Ovary (tissue), 9 donors: ENCODE measurements around the gene CRELD2. TPM values are rescaled to one million over a fixed set of nuclear protein-coding genes. Genes with fewer than 3 reads are reported as not detected.

Experiments
- DNase-seq, 5 donors: peaks; one replicate each; pipeline ENCODE4 v3.0.0-alpha.2; 2019 to 2020
- H3K27ac ChIP-seq, 2 donors: fragments of 200-600 bp; one replicate each; pipeline versions ENCODE4 v1.5.1 to v1.8.0; 2019 to 2022
- H3K27me3 ChIP-seq: fragments of 200-600 bp; one replicate; pipeline ENCODE4 v1.8.0; 2022
- H3K36me3 ChIP-seq: fragments of 200-600 bp; sonication (generic); one replicate; pipeline ENCODE4 v1.5.1; 2019
- H3K4me1 ChIP-seq: one replicate; pipeline ENCODE4 v1.8.1; 2013; ENCODE audit warnings: mild to moderate bottlenecking, moderate library complexity; ENCODE audit not compliant: insufficient read depth
- H3K4me3 ChIP-seq: fragments of 200-600 bp; sonication (generic); one replicate; pipeline ENCODE4 v1.5.1; 2017
- H3K9me3 ChIP-seq, 2 donors: fragments of 200-600 bp in 1 of 2; sonication (generic) in 1 of 2; one replicate each; pipeline versions ENCODE4 v1.5.1 to v1.8.1; 2013 to 2019; ENCODE audit warnings: mild to moderate bottlenecking in 1 of 2, moderate library complexity in 1 of 2
- EP300 ChIP-seq: sonication (generic); formaldehyde crosslinking; IDR thresholded peaks from one replicate; pipeline ENCODE4 v1.6.1; 2017; ENCODE audit warnings: antibody characterized with exemption
- POLR2A ChIP-seq: fragments of 450-650 bp; IDR thresholded peaks from one replicate; pipeline ENCODE4 v1.6.1; 2017; ENCODE audit warnings: antibody characterized with exemption, mild to moderate bottlenecking, moderate library complexity
- WGBS, 3 donors: extraction: QIAGEN DNeasy Blood & Tissue Kit in 1 of 3; methylation state at CpG; one replicate each; pipeline versions ENCODE4 v1.1.5 to v1.1.7; 2013 to 2017; 5-methylcytosine and 5-hydroxymethylcytosine counted together
- intact Hi-C, 4 donors: fragments of 100-400 bp; cut with DNase I; formaldehyde crosslinking; loops; one replicate each; pipeline versions ENCODE4 v1.11.0 to v1.15.1; 2022 to 2023
- polyA plus RNA-seq, 2 donors: library from polyadenylated mRNA; stranded (reverse); fragments of 200-250 nt in 1 of 2; fragments of 350-450 nt in 1 of 2; fragmentation: Illumina TruSeq in 1 of 2; extraction: RNeasy Lipid Tissue Mini Kit (QIAGEN cat#74804) in 1 of 2; gene quantifications; one replicate each; pipeline ENCODE4 v1.2.3, GENCODE V29; 2013 to 2014
- total RNA-seq, 7 donors: library from RNA; depleted of rRNA in 2 of 7; stranded (reverse); fragments of >200 nt in 2 of 7; fragmentation: NEBNext Ultra II Directional in 3 of 7; extraction: Animal tissue kit (Norgen Biotek cat#: 25700) in 3 of 7; gene quantifications; one replicate each; pipeline versions ENCODE4 v1.1.0 to v1.2.4, GENCODE V29; 2016 to 2023
- TF ChIP-seq, protein P1 (sequence below), 3 donors: fragments of 450-650 bp in 2 of 3; fragments of 200-600 bp in 1 of 3; IDR thresholded peaks; one replicate each; pipeline versions ENCODE4 v1.5.1 to v1.8.0; 2016 to 2022; ENCODE audit warnings: antibody characterized with exemption in 3 of 3, mild to moderate bottlenecking in 1 of 3
- donor health status: DM: no; HTN: no; CAD: no; lungs with moderate emphysema.
- donor health status: DM: no; HTN: no; CAD: no.
- donor health status: Bipolar disorder and iron deficiency.
- donor health status: DM: yes; HTN: yes; CAD: no.
- donor health status: DM: no; HTN: no; CAD: no.
- donor health status: DM: yes; HTN: yes; CAD: no.

CRELD2 gene
- total and polyA plus RNA-seq, 9 donors = 9.5 to 53.4 (median 24.6) TPM

GRCh38 chr22:49889071-49889470 is 29.4 kb upstream of the CRELD2 start:
- Histone ChIP-seq H3K36me3 (no peaks in the 10 kb centered on the region), H3K4me3 (no peak overlapping the region), H3K4me1 (no peaks in the 10 kb centered on the region), H3K9me3 (peaks cover 0 to 4% of the 10 kb centered on the region in 2 donors), H3K27ac (no peak overlapping the region), H3K27me3 (no peaks in the 10 kb centered on the region)
- TF ChIP-seq POLR2A (no peak), EP300 (no peak)
- TF ChIP-seq, protein P1, sequence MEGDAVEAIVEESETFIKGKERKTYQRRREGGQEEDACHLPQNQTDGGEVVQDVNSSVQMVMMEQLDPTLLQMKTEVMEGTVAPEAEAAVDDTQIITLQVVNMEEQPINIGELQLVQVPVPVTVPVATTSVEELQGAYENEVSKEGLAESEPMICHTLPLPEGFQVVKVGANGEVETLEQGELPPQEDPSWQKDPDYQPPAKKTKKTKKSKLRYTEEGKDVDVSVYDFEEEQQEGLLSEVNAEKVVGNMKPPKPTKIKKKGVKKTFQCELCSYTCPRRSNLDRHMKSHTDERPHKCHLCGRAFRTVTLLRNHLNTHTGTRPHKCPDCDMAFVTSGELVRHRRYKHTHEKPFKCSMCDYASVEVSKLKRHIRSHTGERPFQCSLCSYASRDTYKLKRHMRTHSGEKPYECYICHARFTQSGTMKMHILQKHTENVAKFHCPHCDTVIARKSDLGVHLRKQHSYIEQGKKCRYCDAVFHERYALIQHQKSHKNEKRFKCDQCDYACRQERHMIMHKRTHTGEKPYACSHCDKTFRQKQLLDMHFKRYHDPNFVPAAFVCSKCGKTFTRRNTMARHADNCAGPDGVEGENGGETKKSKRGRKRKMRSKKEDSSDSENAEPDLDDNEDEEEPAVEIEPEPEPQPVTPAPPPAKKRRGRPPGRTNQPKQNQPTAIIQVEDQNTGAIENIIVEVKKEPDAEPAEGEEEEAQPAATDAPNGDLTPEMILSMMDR (IDR thresholded peaks at IDR 0.05) = no peak
- no peak for DNase-seq
- 88 to 96% (median 95%) methylated on average over 5 of the region's 5 CpGs for WGBS, 3 donors
- intact Hi-C loops = no loop called here

DNA sequence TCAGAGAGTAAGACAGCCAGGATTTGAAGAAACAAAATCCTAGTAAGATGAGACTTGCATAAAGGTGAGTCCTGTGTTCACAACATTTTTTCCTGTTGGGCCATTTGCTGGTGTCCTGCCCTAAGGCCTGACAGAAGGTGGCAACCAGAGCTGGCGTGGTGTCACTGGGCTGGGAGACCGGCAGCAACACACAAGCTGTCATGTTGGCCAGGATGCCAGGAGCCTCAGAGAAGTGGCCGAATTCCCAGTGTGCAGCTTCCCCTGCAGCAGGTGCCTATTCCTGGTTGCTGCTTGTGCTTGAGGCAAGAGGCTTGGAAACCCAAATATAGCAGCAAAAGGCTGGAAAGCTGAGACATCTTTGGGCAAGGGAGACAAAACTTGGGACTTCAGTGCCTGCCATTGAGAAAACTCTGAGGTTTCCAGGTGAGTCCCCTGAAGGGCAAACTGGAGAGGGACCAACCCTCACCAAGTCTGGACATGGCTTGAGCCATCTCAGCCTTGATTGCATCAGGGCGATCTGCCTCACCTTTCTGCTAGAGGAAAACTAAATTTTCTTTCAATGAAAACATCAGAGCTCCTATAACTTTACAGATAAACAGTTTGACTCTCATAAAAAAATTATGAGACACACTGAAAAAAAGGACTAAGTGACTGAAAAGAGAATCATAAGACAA is 26.1 kb upstream of the CRELD2 start:
- WGBS, 3 donors = 95 to 98% (median 95%) methylated on average over 4 of the region's 4 CpGs
- H3K9me3 ChIP-seq = peaks cover 0 to 4% of the 10 kb centered on the region in 2 donors
- no peaks in the 10 kb centered on the region for H3K27me3 ChIP-seq
- no peaks in the 10 kb centered on the region for H3K4me1 ChIP-seq
- no peaks in the 10 kb centered on the region for H3K36me3 ChIP-seq
- intact Hi-C loops = no loop called here
- TF ChIP-seq POLR2A (no peak), EP300 (no peak)
- TF ChIP-seq, protein P1 (IDR thresholded peaks at IDR 0.05) = no peak
- no peak for DNase-seq
- no peak overlapping the region for H3K27ac ChIP-seq
- H3K4me3 ChIP-seq = no peak overlapping the region

DNA sequence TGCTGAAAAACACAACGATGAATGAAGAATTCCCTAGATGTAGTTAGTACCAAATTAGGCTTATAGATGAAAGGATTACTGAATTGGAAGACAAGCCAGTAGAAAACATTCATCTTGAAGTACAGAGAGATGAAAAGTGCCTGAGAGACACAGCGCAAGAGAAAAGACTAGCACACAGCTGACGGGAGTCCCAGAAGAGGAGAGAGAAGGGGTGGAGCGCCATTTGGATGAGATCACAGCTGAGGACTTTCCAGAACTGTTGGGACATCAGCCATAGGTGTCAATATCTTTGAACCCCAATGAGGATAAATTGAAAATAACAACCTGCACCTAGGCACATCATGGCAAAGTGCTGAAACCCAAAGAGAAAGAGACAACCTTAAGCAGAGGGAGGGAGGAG is 25.4 kb upstream of the CRELD2 start:
- Histone ChIP-seq H3K4me1 (no peaks in the 10 kb centered on the region), H3K4me3 (no peak overlapping the region), H3K27me3 (no peaks in the 10 kb centered on the region), H3K36me3 (no peaks in the 10 kb centered on the region), H3K9me3 (peaks cover 0 to 4% of the 10 kb centered on the region in 2 donors), H3K27ac (no peak overlapping the region)
- no peak for DNase-seq
- TF ChIP-seq, protein P1 (IDR thresholded peaks at IDR 0.05) = no peak
- WGBS, 3 donors = 87 to 97% (median 97%) methylated on average over 4 of the region's 4 CpGs
- intact Hi-C loops = no loop called here

DNA sequence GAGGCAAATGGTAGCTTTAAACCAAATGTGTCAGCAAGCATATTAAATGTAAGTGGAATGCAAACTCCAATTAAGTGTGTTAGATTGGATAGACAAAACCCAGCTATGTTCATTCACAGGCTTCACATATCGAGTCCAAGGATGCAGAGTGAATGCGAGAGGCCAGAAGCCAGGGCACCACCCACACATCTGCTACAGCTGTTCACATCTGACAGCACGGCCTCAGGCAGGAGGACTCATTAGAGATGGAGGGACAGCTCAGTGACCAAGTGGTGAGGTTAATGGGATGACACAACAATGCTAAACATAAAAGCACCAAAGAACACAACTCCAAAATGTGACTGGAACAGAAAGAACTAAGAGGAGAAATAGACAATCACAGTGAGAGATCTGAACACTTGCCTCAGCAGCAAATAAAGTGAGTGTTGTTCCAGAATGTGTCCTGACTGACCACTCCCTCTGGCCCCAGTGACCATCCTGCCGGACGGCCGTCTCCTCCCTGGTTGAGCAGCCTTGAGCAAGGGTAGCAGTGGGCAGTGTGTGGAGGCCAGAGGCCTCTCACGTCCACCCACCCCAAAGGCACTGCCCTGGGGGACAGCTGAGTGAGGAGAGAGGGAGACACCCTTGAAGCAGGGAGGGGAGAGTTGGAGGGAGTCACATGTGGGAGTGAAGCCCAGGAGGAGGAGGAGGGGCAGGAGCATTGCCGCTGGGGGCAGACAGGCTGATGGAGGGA is 23.9 kb upstream of the CRELD2 start:
- intact Hi-C loops = no loop called here
- Histone ChIP-seq H3K4me3 (no peak overlapping the region), H3K9me3 (peaks cover 0 to 3% of the 10 kb centered on the region in 2 donors), H3K36me3 (no peaks in the 10 kb centered on the region), H3K27me3 (no peaks in the 10 kb centered on the region), H3K27ac (no peak overlapping the region), H3K4me1 (no peaks in the 10 kb centered on the region)
- TF ChIP-seq POLR2A (no peak), EP300 (no peak)
- TF ChIP-seq, protein P1 (IDR thresholded peaks at IDR 0.05) = no peak
- DNase-seq = no peak
- 53 to 55% (median 53%) methylated on average over 8 of the region's 8 CpGs for WGBS, 3 donors
